Measurements from ENCODE around the gene PTPRM.

The PTPRM gene

GRCh38 chr18:8142131-8142711, 575.1 kb downstream of the PTPRM start:
- peak; percentile 65 for DNase-seq (ENCODE audit: low read depth)
- H3K4me3 ChIP-seq (ENCODE audit: low read depth, low read length): no peak overlapping the region

GRCh38 chr18:8142932-8143331, 575.8 kb downstream of the PTPRM start:
- no peak for DNase-seq (ENCODE audit: low read depth)
- no peak overlapping the region for H3K4me3 ChIP-seq (ENCODE audit: low read depth, low read length)

GRCh38 chr18:8151181-8151580, 584.1 kb downstream of the PTPRM start:
- DNase-seq (ENCODE audit: low read depth): no peak

GRCh38 chr18:8153887-8154583, 586.9 kb downstream of the PTPRM start:
- DNase-seq (ENCODE audit: low read depth): peak; percentile 80
- no peak overlapping the region for H3K4me3 ChIP-seq (ENCODE audit: low read depth, low read length)

More at GRCh38 chr18:8151181-8151580, 584.1 kb downstream of the PTPRM start:
- no peak overlapping the region for H3K4me3 ChIP-seq (ENCODE audit: low read depth, low read length)

GRCh38 chr18:8162802-8163201, 595.7 kb downstream of the PTPRM start:
- no peak for DNase-seq (ENCODE audit: low read depth)
- no peak overlapping the region for H3K4me3 ChIP-seq (ENCODE audit: low read depth, low read length)

- H3K4me3 ChIP-seq (ENCODE audit: low read depth, low read length): no peak overlapping the region
- DNase-seq (ENCODE audit: low read depth): no peak
Measured at GRCh38 chr18:8163286-8163959, 596.3 kb downstream of the PTPRM start.

- H3K4me3 ChIP-seq (ENCODE audit: low read depth, low read length): no peak overlapping the region
- DNase-seq (ENCODE audit: low read depth): no peak
Measured at GRCh38 chr18:8165095-8165494, 598.0 kb downstream of the PTPRM start.

GRCh38 chr18:8167026-8167425, 599.9 kb downstream of the PTPRM start:
- DNase-seq (ENCODE audit: low read depth): no peak

GRCh38 chr18:8167673-8168072, 600.6 kb downstream of the PTPRM start:
- DNase-seq (ENCODE audit: low read depth): no peak
- H3K4me3 ChIP-seq (ENCODE audit: low read depth, low read length): no peak overlapping the region

More at GRCh38 chr18:8167026-8167425, 599.9 kb downstream of the PTPRM start:
- H3K4me3 ChIP-seq (ENCODE audit: low read depth, low read length): no peak overlapping the region

GRCh38 chr18:8169722-8170121, 602.6 kb downstream of the PTPRM start:
- no peak for DNase-seq (ENCODE audit: low read depth)
- H3K4me3 ChIP-seq (ENCODE audit: low read depth, low read length): no peak overlapping the region

GRCh38 chr18:8174771-8175170, 607.7 kb downstream of the PTPRM start:
- DNase-seq (ENCODE audit: low read depth): no peak
- H3K4me3 ChIP-seq (ENCODE audit: low read depth, low read length): no peak overlapping the region

- H3K4me3 ChIP-seq (ENCODE audit: low read depth, low read length): no peak overlapping the region
- DNase-seq (ENCODE audit: low read depth): no peak
Measured at GRCh38 chr18:8175501-8176061, 608.5 kb downstream of the PTPRM start.

- no peak overlapping the region for H3K4me3 ChIP-seq (ENCODE audit: low read depth, low read length)
- no peak for DNase-seq (ENCODE audit: low read depth)
Measured at GRCh38 chr18:8176109-8176508, 609.0 kb downstream of the PTPRM start.

GRCh38 chr18:8176554-8176953, 609.4 kb downstream of the PTPRM start:
- DNase-seq (ENCODE audit: low read depth): no peak
- no peak overlapping the region for H3K4me3 ChIP-seq (ENCODE audit: low read depth, low read length)

- no peak overlapping the region for H3K4me3 ChIP-seq (ENCODE audit: low read depth, low read length)
- DNase-seq (ENCODE audit: low read depth): no peak
Measured at GRCh38 chr18:8177330-8178016, 610.4 kb downstream of the PTPRM start.

GRCh38 chr18:8186413-8186812, 619.3 kb downstream of the PTPRM start:
- no peak for DNase-seq (ENCODE audit: low read depth)
- no peak overlapping the region for H3K4me3 ChIP-seq (ENCODE audit: low read depth, low read length)

- DNase-seq (ENCODE audit: low read depth): peak; percentile 71
Measured at GRCh38 chr18:8188184-8188583, 621.1 kb downstream of the PTPRM start.

GRCh38 chr18:8190980-8191379, 623.9 kb downstream of the PTPRM start:
- no peak for DNase-seq (ENCODE audit: low read depth)
- H3K4me3 ChIP-seq (ENCODE audit: low read depth, low read length): no peak overlapping the region

More at GRCh38 chr18:8188184-8188583, 621.1 kb downstream of the PTPRM start:
- H3K4me3 ChIP-seq (ENCODE audit: low read depth, low read length): no peak overlapping the region

- DNase-seq (ENCODE audit: low read depth): no peak
- no peak overlapping the region for H3K4me3 ChIP-seq (ENCODE audit: low read depth, low read length)
Measured at GRCh38 chr18:8194431-8194830, 627.3 kb downstream of the PTPRM start.

- DNase-seq (ENCODE audit: low read depth): no peak
Measured at GRCh38 chr18:8196238-8196637, 629.1 kb downstream of the PTPRM start.

More at GRCh38 chr18:8196238-8196637, 629.1 kb downstream of the PTPRM start:
- no peak overlapping the region for H3K4me3 ChIP-seq (ENCODE audit: low read depth, low read length)
